DMS79 treated with DMSO at 0.1 percent for 48 hours (cell line): ENCODE measurements around the gene CHST15.
"Not testable (repeated sequence)": the region's sequence is repeated elsewhere in the genome, so short reads cannot be mapped to it uniquely, and the experiment has no call there.

Experiments used
- DNase-seq: peaks from one replicate; lab custom pipeline; 2025; lab: John Stamatoyannopoulos, UW

CHST15 gene

GRCh38 chr10:124124123-124124768 is 30.8 kb upstream of the CHST15 start:
- no peak for DNase-seq

- no peak for DNase-seq
These were observed 29.8 kb upstream of the CHST15 start for GRCh38 chr10:124123156-124123555.

- no peak for DNase-seq
These were observed 28.8 kb upstream of the CHST15 start for GRCh38 chr10:124122211-124122610.

GRCh38 chr10:124120410-124121061 is 27.1 kb upstream of the CHST15 start:
- DNase-seq = no peak

GRCh38 chr10:124119946-124120345 is 26.5 kb upstream of the CHST15 start:
- no peak for DNase-seq

- DNase-seq = no peak
These were observed 25.8 kb upstream of the CHST15 start for GRCh38 chr10:124119216-124119615.

GRCh38 chr10:124117833-124118232 is 24.4 kb upstream of the CHST15 start:
- no peak for DNase-seq

- no peak for DNase-seq
These were observed 24.1 kb upstream of the CHST15 start for GRCh38 chr10:124117511-124117785.

- no peak for DNase-seq
These were observed 23.5 kb upstream of the CHST15 start for GRCh38 chr10:124116771-124117510.

GRCh38 chr10:124114696-124115095 is 21.3 kb upstream of the CHST15 start:
- DNase-seq = no peak

- DNase-seq = no peak
These were observed 19.6 kb upstream of the CHST15 start for GRCh38 chr10:124112891-124113580.

- DNase-seq = no peak
These were observed 17.5 kb upstream of the CHST15 start for GRCh38 chr10:124110882-124111281.

- DNase-seq = no peak
These were observed 15.9 kb upstream of the CHST15 start for GRCh38 chr10:124109261-124109660.

- DNase-seq = no peak
These were observed 13.7 kb upstream of the CHST15 start for GRCh38 chr10:124107072-124107471.

- DNase-seq = peak; percentile 40
These were observed 13.0 kb upstream of the CHST15 start for GRCh38 chr10:124106241-124106879.

- DNase-seq = no peak
These were observed 12.2 kb upstream of the CHST15 start for GRCh38 chr10:124105594-124105993.

- no peak for DNase-seq
These were observed 11.6 kb upstream of the CHST15 start for GRCh38 chr10:124105045-124105444.

- no peak for DNase-seq
These were observed 10.7 kb upstream of the CHST15 start for GRCh38 chr10:124104011-124104627.

- DNase-seq = no peak
These were observed 8.0 kb upstream of the CHST15 start for GRCh38 chr10:124101351-124101750.

- not testable (repeated sequence) for DNase-seq
These were observed 7.3 kb upstream of the CHST15 start for GRCh38 chr10:124100651-124101050.

- no peak for DNase-seq
These were observed 6.7 kb upstream of the CHST15 start for GRCh38 chr10:124100124-124100523.

- DNase-seq = no peak
These were observed 6.2 kb upstream of the CHST15 start for GRCh38 chr10:124099604-124100003.
